ENCODE data around the gene ZIK1.

The ZIK1 gene

DNA sequence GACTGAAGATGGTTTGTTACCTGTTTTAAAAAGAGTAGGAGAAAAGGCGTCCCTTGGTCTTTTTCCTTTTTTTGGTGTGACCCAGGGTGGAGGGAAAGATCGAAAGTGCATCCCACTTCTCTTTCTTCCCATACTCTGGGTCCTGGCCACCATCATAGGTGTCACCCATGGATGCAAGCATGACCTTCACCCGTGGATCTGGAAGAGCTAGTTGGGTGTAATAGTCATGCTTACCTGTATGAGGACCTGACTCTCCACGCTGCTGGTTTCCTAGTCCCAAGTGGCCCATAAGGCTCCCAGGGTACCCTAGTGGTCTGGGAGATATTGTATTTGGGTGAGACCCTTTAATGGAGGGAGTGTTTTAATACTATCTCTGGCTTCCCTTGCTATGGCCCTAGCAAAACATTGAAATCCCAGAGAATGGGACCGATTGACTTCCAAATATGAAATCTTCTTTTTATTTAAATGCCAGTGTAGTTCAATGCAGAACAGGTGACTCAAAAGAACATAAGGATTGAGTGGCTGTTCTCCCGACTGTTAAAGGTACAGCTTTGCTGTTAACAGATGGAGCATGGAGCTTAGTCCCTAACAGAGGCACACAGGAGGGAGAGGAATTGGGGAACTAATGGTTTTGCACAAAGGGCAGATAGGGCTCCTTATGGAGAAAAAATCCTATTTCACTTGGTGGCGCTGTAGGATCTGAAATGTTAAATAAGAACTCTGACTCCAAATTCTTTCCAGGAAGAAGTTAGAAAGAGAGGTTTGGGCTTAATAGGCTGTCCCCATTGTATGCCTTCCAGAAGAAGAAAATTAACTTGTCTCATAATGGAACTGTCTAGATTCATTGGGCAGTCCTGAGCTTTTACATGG is 17.3 kb upstream of the ZIK1 start:
- no peak overlapping the region for H3K27ac ChIP-seq
- H3K27me3 ChIP-seq: no peaks in the 10 kb centered on the region
- no peaks in the 10 kb centered on the region for H3K4me1 ChIP-seq (ENCODE audit: control insufficient read depth in 1 of 2, insufficient read depth in 1 of 2, low read depth in 1 of 2, low read length in 1 of 2)
- peaks cover 57% of the 10 kb centered on the region for H3K9me3 ChIP-seq
- H3K36me3 ChIP-seq: no peaks in the 10 kb centered on the region
- TF ChIP-seq, protein P1, sequence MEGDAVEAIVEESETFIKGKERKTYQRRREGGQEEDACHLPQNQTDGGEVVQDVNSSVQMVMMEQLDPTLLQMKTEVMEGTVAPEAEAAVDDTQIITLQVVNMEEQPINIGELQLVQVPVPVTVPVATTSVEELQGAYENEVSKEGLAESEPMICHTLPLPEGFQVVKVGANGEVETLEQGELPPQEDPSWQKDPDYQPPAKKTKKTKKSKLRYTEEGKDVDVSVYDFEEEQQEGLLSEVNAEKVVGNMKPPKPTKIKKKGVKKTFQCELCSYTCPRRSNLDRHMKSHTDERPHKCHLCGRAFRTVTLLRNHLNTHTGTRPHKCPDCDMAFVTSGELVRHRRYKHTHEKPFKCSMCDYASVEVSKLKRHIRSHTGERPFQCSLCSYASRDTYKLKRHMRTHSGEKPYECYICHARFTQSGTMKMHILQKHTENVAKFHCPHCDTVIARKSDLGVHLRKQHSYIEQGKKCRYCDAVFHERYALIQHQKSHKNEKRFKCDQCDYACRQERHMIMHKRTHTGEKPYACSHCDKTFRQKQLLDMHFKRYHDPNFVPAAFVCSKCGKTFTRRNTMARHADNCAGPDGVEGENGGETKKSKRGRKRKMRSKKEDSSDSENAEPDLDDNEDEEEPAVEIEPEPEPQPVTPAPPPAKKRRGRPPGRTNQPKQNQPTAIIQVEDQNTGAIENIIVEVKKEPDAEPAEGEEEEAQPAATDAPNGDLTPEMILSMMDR (IDR thresholded peaks at IDR 0.05): no peak
- H3K4me3 ChIP-seq (ENCODE audit: low read depth in 1 of 2, low read length in 1 of 2): no peak overlapping the region

DNA sequence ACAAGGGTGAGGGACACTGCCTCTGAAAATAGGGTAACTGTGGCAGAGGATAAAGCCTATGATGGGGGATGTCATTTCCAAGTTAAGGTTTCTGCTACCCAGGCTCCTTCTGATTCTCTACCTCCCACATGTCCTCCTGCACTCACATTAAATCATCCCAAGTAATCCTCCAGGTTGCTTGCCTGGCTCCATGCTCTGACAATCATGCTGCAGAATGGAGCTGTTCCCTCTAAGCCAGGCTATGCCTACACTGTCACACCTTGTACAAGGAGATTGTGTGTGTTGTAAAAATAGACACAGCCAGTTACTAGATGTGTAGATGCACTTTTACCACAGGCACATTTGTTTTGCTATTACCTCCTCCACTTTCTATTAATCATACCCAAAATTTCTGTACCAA is 13.2 kb upstream of the ZIK1 start:
- Histone ChIP-seq H3K36me3 (peaks cover 7% of the 10 kb centered on the region), H3K4me3 (ENCODE audit: low read depth in 1 of 2, low read length in 1 of 2) (no peak overlapping the region), H3K9me3 (peaks cover 76% of the 10 kb centered on the region), H3K27me3 (no peaks in the 10 kb centered on the region), H3K4me1 (ENCODE audit: control insufficient read depth in 1 of 2, insufficient read depth in 1 of 2, low read depth in 1 of 2, low read length in 1 of 2) (no peaks in the 10 kb centered on the region), H3K27ac (no peak overlapping the region)
- TF ChIP-seq, protein P1 (IDR thresholded peaks at IDR 0.05): no peak

DNA sequence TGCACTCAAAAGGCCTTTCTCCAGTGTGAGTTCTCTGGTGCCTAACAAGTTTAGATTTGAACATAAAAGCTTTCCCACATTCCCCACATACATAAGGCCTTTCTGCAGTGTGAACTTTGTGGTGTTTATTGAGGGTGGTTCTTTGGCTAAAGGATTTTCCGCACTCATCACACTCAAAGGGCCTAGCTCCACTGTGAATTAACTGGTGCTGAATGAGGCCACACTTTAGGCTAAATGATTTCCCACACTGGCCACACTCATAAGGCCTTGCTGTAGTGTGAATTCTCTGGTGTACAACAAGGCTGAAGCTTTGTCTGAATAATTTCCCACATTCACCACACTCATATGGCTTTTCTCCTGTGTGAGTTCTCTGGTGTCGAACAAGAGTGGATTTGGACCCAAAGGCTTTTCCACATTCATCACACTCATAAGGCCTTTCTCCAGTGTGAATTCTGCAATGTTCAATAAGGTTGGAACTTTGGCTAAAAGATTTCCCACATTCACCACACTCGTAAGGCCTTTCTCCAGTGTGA is 11.5 kb upstream of the ZIK1 start:
- TF ChIP-seq, protein P1 (IDR thresholded peaks at IDR 0.05): no peak
- Histone ChIP-seq H3K4me3 (ENCODE audit: low read depth in 1 of 2, low read length in 1 of 2) (no peak overlapping the region), H3K27ac (no peak overlapping the region), H3K4me1 (ENCODE audit: control insufficient read depth in 1 of 2, insufficient read depth in 1 of 2, low read depth in 1 of 2, low read length in 1 of 2) (no peaks in the 10 kb centered on the region), H3K9me3 (peaks cover 65% of the 10 kb centered on the region), H3K36me3 (peaks cover 7% of the 10 kb centered on the region), H3K27me3 (no peaks in the 10 kb centered on the region)

DNA sequence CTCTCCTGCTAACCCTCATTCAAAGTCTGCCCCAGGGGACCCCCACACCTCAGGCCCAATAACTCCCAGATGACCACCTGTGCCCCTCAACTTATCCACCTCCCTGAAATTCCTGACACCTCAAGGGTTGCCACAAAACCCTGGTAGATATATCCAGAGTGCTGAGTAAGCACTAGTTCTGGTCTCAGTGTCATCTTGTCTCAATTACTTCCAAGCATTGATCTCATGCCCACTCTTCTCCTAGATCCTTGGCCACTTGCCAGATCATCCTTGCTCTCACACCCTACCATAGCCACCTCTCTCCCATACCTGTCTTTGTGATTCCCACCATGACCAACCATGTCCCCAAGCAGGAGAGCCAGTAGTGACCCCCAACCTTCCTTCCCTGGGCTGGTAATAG is 7.3 kb upstream of the ZIK1 start:
- Histone ChIP-seq H3K27ac (no peak overlapping the region), H3K27me3 (no peaks in the 10 kb centered on the region), H3K4me3 (ENCODE audit: low read depth in 1 of 2, low read length in 1 of 2) (no peak overlapping the region), H3K9me3 (peaks cover 43% of the 10 kb centered on the region), H3K36me3 (peaks cover 7% of the 10 kb centered on the region), H3K4me1 (ENCODE audit: control insufficient read depth in 1 of 2, insufficient read depth in 1 of 2, low read depth in 1 of 2, low read length in 1 of 2) (peaks cover 11% of the 10 kb centered on the region in 2 experiments)
- TF ChIP-seq, protein P1 (IDR thresholded peaks at IDR 0.05): no peak

DNA sequence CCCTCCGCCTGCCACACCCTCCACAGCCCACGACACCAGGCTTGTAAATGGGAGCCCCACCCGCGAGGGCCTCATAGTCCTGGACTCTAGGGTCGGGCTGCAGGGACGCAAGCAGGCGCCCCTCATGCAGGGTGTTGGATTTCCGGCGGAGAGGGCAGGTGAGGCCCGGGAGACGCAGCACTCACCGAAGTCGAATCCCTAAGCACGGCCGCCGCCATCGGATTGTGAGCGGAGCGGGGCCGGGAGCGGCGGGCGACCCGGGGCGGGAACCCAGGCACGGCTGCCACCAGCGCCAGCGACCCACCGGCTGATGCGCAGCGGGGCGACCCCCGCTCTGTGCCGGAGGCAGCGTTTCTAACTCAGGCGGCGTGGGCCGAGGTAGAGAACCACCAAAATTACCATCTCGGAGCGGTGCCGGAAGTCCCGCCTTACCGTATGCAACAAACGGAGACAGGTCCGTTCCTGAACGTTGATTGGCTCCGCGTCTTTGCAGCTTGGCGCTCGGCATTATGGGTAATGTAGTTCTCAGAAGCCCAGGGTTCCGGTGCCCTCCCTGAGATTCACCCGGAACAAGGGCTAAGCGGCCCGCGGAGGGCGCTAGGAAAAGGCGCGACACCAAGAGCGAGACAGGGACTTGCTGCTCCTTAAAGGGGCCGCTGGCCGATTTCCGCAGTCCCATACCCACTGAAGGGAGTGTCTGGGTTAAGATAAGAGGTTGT is 5.3 kb upstream of the ZIK1 start, which contains the start of gene ZNF416:
TSS of gene ZNF416 (minus strand) at position 425 of the 719 bp plus-strand sequence. CDS start at position 218, 207 bp downstream.
- TF ChIP-seq, protein P1 (IDR thresholded peaks at IDR 0.05): no peak
- no peaks in the 10 kb centered on the region for H3K36me3 ChIP-seq
- H3K4me3 ChIP-seq (ENCODE audit: low read depth in 1 of 2, low read length in 1 of 2): peak within 1 kb of the TSS; percentile 75 to 82
- H3K4me1 ChIP-seq (ENCODE audit: control insufficient read depth in 1 of 2, insufficient read depth in 1 of 2, low read depth in 1 of 2, low read length in 1 of 2): peaks cover 15 to 16% of the 10 kb centered on the region in 2 experiments
- H3K27ac ChIP-seq: peak within 1 kb of the TSS; percentile 46
- peaks cover 5% of the 10 kb centered on the region for H3K27me3 ChIP-seq
- H3K9me3 ChIP-seq: peaks cover 29% of the 10 kb centered on the region
